ENCODE measurements around the gene CMTM4. TPM values are rescaled to one million over a fixed set of nuclear protein-coding genes. Genes with fewer than 3 reads are reported as not detected.

The CMTM4 gene
- total and polyA plus RNA-seq, 8 donors = 14.9 to 43.5 (median 36.5) TPM

DNA sequence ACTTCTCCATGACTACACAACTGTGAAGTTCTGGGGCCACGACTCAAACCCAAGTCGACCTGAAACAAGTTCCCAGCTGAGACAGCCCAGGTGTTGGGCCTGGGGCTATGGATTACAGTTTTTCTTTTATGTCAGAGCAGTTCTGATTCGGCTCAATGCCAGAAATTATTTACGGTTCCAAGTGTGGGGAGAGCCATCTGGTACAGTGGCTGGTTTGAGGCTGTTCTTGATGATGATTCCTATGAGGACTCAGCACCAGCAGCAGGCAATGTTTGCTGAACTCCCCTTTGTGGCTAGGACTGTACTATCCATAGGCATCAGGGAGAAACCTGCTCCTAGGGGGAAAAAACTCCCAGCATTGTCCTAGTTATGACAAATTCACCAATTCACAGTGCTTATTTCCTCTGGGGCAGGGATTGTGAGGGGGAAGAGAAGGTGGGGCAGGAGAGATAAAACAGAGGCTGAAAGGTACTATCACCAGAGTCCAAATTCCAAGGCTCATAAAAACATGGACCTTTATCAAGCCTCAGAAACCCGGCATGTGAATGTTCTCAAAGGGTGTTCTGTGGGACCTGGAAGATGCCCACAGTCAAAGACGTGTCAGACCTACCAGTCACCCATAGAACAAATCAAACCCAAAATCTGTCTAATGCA, 18.2 kb upstream of the CMTM4 start:
- H3K4me1 ChIP-seq = no peaks in the 10 kb centered on the region
- peak in 1 of 4 donors; percentile 26 for ATAC-seq
- no peak for DNase-seq
- TF ChIP-seq, protein P1, sequence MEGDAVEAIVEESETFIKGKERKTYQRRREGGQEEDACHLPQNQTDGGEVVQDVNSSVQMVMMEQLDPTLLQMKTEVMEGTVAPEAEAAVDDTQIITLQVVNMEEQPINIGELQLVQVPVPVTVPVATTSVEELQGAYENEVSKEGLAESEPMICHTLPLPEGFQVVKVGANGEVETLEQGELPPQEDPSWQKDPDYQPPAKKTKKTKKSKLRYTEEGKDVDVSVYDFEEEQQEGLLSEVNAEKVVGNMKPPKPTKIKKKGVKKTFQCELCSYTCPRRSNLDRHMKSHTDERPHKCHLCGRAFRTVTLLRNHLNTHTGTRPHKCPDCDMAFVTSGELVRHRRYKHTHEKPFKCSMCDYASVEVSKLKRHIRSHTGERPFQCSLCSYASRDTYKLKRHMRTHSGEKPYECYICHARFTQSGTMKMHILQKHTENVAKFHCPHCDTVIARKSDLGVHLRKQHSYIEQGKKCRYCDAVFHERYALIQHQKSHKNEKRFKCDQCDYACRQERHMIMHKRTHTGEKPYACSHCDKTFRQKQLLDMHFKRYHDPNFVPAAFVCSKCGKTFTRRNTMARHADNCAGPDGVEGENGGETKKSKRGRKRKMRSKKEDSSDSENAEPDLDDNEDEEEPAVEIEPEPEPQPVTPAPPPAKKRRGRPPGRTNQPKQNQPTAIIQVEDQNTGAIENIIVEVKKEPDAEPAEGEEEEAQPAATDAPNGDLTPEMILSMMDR (IDR thresholded peaks at IDR 0.05) = no peak
- H3K4me3 ChIP-seq = no peak overlapping the region
- no peaks in the 10 kb centered on the region for H3K9me3 ChIP-seq
- H3K27ac ChIP-seq = no peak overlapping the region
- no peak for FAIRE-seq
- WGBS, 2 donors = 37 to 39% methylated on average over 6 of the region's 6 CpGs
- H3K27me3 ChIP-seq = no peaks in the 10 kb centered on the region
- H3K36me3 ChIP-seq = no peaks in the 10 kb centered on the region
- intact Hi-C loops (cut with DNase I) = no loop called here

DNA sequence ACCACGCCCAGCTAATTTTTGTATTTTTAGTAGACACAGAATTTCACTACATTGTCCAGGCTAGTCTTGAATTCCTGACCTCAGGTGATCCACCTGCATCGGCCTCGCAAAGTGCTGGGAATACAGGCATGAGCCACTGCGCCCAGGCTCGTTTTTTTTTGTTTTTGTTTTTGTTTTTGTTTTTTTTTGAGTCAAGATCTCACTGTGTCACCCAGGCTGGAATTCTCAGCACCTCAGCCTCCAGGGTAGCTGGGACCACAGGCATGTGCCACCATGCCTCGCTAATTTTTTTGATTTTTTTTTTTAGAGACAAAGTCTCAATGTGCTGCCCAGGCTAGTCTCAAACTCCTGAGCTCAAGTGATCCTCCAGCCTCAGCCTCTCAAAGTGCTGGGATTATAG, 17.5 kb upstream of the CMTM4 start:
- intact Hi-C loops (cut with DNase I) = no loop called here

DNA sequence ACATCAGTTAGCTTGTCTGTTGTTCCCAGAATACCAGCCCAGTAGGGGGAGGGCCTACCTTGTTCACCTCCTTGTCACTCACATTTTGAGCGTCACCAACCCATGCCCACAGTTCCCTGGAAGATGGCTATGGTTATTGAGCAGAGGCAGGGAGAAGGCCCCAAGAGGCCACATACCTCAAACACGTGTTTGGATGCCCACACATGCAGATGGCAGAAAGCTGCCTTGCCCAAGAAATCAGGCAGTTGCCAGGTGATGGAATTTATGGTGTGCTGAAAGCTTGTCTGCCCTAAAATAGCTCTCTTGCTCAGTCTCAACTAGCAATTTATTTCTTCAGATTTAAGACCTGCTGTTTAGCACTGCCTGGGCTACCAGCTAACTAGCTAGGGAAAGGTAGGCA, 16.5 kb upstream of the CMTM4 start:
- FAIRE-seq (no peak), DNase-seq (no peak), ATAC-seq (no peak)
- TF ChIP-seq, protein P1 (IDR thresholded peaks at IDR 0.05) = no peak
- Histone ChIP-seq H3K27me3 (no peaks in the 10 kb centered on the region), H3K27ac (no peak overlapping the region), H3K9me3 (no peaks in the 10 kb centered on the region), H3K4me3 (no peak overlapping the region), H3K36me3 (no peaks in the 10 kb centered on the region), H3K4me1 (no peaks in the 10 kb centered on the region)
- WGBS, 2 donors = 55 to 64% methylated on average over 2 of the region's 2 CpGs
- intact Hi-C loops (cut with DNase I) = no loop called here

More for the DNA sequence above, 17.5 kb upstream of the CMTM4 start:
- no peak for FAIRE-seq
- Histone ChIP-seq H3K9me3 (no peaks in the 10 kb centered on the region), H3K4me3 (no peak overlapping the region), H3K27me3 (no peaks in the 10 kb centered on the region), H3K4me1 (no peaks in the 10 kb centered on the region), H3K27ac (no peak overlapping the region), H3K36me3 (no peaks in the 10 kb centered on the region)
- ATAC-seq = no peak
- no peak for DNase-seq
- 87 to 89% methylated on average over 6 of the region's 6 CpGs for WGBS, 2 donors
- TF ChIP-seq, protein P1 (IDR thresholded peaks at IDR 0.05) = no peak

DNA sequence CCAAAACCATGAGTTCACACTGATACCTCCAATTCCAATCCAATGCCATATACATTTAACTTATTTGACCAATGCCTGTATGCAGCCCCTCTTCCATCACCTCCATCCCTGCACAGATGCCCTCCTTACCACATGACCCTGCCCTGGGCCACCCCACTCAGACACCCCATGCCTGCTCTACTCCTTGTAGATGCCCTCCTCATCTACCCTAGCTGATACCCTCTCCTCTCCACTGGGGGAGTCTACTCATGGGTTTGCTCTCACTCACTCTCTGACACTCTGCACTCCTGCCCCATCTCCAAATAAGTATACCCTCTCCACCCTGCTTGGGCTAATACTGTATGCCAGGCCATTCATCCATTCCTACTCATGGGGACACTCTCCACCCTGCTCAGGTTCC, 16.0 kb upstream of the CMTM4 start:
- Histone ChIP-seq H3K4me3 (no peak overlapping the region), H3K4me1 (no peaks in the 10 kb centered on the region), H3K36me3 (no peaks in the 10 kb centered on the region), H3K27me3 (no peaks in the 10 kb centered on the region), H3K9me3 (no peaks in the 10 kb centered on the region), H3K27ac (no peak overlapping the region)
- FAIRE-seq (no peak), DNase-seq (no peak), ATAC-seq (no peak)
- TF ChIP-seq, protein P1 (IDR thresholded peaks at IDR 0.05) = no peak
- intact Hi-C loops (cut with DNase I) = no loop called here

DNA sequence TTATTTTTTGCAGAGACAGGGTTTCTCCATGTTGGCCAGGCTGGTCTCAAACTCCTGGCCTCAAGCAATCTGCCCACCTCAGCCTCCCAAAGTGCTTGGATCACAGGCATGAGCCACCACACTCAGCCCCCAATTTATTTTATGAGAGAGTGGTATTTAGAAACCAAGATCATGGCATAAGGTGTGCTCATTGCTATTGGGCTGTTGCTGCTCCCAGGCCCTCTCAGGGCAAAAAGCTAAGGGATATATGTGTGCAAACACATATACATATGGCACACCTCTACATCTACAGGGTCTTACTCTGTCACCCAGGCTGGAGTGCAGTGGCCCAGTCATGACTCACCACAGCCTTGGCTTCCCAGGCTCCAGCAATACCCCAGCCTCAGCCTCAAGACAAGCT, 15.0 kb upstream of the CMTM4 start:
- Histone ChIP-seq H3K36me3 (no peaks in the 10 kb centered on the region), H3K4me3 (no peak overlapping the region), H3K9me3 (no peaks in the 10 kb centered on the region), H3K27me3 (no peaks in the 10 kb centered on the region), H3K4me1 (no peaks in the 10 kb centered on the region), H3K27ac (no peak overlapping the region)
- FAIRE-seq = no peak
- TF ChIP-seq, protein P1 (IDR thresholded peaks at IDR 0.05) = no peak
- intact Hi-C loops (cut with DNase I) = no loop called here
- no peak for DNase-seq
- ATAC-seq = no peak

Measured in pancreas (tissue), 10 donors.